ENCODE measurements around the gene EGLN1. TPM values are rescaled to one million over a fixed set of nuclear protein-coding genes. Genes with fewer than 3 reads are reported as not detected.

The EGLN1 gene
- total and polyA plus RNA-seq, 2 experiments from 2014 or later, result 1.9 to 6.0 TPM

DNA sequence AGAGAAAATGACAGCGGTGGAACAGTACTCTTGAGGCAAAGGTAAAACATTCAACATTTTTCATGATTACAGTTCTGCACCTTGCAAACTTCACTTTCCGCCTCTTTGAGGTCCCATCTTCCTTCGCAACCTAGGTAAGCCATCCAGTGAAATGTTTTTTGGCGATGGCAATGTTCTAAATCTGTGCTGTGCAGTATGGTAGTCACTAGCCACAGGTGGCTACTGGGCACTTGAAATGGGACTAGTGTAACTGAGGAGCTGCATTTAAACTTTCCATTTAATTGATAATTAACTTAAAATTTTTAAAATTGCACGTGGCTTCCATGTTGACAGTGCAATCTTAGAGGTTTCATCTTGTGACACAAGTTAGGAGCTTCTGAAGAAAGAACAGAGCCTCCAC lies 97.4 kb downstream of the EGLN1 start:
- Mint-ChIP-seq H3K27ac (no peak overlapping the region), H3K4me1 (peaks cover 4% of the 10 kb centered on the region; the same call in 2 of the 3 replicates), H3K36me3 (ENCODE audit: low read depth) (no peaks in the 10 kb centered on the region), H3K27me3 (ENCODE audit: insufficient read depth, low read depth, poor library complexity) (peaks cover 3% of the 10 kb centered on the region), H3K9me3 (no peaks in the 10 kb centered on the region), H3K4me3 (no peak overlapping the region)
- Histone ChIP-seq H3K27ac (ENCODE audit: low read depth) (no peak overlapping the region), H3K4me1 (ENCODE audit: insufficient read depth) (peaks cover 5% of the 10 kb centered on the region; the same call in 1 of the 2 replicates), H4K20me1 (replicated peaks; ENCODE audit: insufficient read depth) (no peaks in the 10 kb centered on the region), H3F3A (replicated peaks; ENCODE audit: low read depth) (no peaks in the 10 kb centered on the region), H3K27me3 (ENCODE audit: insufficient read depth) (no peaks in the 10 kb centered on the region), H3K79me2 (replicated peaks; ENCODE audit: insufficient read depth) (no peaks in the 10 kb centered on the region), H3K36me3 (ENCODE audit: insufficient read depth) (no peaks in the 10 kb centered on the region), H3K4me2 (no peak overlapping the region), H3K9me2 (ENCODE audit: insufficient read depth) (no peaks in the 10 kb centered on the region), H2AFZ (no peak overlapping the region), H3K4me3 (no peak overlapping the region)
- ATAC-seq, result no peak
- no peak for DNase-seq (ENCODE audit: low spot score)
- TF ChIP-seq EZH2 (IDR thresholded peaks at IDR 0.05; ENCODE audit: low read depth, unreplicated experiment), result no peak
- TF ChIP-seq, protein P1, sequence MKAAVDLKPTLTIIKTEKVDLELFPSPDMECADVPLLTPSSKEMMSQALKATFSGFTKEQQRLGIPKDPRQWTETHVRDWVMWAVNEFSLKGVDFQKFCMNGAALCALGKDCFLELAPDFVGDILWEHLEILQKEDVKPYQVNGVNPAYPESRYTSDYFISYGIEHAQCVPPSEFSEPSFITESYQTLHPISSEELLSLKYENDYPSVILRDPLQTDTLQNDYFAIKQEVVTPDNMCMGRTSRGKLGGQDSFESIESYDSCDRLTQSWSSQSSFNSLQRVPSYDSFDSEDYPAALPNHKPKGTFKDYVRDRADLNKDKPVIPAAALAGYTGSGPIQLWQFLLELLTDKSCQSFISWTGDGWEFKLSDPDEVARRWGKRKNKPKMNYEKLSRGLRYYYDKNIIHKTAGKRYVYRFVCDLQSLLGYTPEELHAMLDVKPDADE (IDR thresholded peaks at IDR 0.05), result no peak
- TF ChIP-seq, protein P2, sequence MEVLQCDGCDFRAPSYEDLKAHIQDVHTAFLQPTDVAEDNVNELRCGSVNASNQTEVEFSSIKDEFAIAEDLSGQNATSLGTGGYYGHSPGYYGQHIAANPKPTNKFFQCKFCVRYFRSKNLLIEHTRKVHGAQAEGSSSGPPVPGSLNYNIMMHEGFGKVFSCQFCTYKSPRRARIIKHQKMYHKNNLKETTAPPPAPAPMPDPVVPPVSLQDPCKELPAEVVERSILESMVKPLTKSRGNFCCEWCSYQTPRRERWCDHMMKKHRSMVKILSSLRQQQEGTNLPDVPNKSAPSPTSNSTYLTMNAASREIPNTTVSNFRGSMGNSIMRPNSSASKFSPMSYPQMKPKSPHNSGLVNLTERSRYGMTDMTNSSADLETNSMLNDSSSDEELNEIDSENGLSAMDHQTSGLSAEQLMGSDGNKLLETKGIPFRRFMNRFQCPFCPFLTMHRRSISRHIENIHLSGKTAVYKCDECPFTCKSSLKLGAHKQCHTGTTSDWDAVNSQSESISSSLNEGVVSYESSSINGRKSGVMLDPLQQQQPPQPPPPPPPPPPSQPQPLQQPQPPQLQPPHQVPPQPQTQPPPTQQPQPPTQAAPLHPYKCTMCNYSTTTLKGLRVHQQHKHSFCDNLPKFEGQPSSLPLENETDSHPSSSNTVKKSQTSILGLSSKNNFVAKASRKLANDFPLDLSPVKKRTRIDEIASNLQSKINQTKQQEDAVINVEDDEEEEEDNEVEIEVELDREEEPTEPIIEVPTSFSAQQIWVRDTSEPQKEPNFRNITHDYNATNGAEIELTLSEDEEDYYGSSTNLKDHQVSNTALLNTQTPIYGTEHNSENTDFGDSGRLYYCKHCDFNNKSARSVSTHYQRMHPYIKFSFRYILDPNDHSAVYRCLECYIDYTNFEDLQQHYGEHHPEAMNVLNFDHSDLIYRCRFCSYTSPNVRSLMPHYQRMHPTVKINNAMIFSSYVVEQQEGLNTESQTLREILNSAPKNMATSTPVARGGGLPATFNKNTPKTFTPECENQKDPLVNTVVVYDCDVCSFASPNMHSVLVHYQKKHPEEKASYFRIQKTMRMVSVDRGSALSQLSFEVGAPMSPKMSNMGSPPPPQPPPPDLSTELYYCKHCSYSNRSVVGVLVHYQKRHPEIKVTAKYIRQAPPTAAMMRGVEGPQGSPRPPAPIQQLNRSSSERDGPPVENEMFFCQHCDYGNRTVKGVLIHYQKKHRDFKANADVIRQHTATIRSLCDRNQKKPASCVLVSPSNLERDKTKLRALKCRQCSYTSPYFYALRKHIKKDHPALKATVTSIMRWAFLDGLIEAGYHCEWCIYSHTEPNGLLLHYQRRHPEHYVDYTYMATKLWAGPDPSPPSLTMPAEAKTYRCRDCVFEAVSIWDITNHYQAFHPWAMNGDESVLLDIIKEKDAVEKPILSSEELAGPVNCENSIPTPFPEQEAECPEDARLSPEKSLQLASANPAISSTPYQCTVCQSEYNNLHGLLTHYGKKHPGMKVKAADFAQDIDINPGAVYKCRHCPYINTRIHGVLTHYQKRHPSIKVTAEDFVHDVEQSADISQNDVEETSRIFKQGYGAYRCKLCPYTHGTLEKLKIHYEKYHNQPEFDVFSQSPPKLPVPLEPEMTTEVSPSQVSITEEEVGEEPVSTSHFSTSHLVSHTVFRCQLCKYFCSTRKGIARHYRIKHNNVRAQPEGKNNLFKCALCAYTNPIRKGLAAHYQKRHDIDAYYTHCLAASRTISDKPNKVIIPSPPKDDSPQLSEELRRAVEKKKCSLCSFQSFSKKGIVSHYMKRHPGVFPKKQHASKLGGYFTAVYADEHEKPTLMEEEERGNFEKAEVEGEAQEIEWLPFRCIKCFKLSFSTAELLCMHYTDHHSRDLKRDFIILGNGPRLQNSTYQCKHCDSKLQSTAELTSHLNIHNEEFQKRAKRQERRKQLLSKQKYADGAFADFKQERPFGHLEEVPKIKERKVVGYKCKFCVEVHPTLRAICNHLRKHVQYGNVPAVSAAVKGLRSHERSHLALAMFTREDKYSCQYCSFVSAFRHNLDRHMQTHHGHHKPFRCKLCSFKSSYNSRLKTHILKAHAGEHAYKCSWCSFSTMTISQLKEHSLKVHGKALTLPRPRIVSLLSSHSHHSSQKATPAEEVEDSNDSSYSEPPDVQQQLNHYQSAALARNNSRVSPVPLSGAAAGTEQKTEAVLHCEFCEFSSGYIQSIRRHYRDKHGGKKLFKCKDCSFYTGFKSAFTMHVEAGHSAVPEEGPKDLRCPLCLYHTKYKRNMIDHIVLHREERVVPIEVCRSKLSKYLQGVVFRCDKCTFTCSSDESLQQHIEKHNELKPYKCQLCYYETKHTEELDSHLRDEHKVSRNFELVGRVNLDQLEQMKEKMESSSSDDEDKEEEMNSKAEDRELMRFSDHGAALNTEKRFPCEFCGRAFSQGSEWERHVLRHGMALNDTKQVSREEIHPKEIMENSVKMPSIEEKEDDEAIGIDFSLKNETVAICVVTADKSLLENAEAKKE (CRISPR knock-in tag; IDR thresholded peaks at IDR 0.05), result no peak
- TF ChIP-seq CREB1 (CRISPR knock-in tag; IDR thresholded peaks at IDR 0.05; ENCODE audit: low read depth), result no peak
- TF ChIP-seq EZH2phosphoT487 (IDR thresholded peaks at IDR 0.05; ENCODE audit: unreplicated experiment), result no peak
- TF ChIP-seq NANOG (IDR thresholded peaks at IDR 0.05; ENCODE audit: borderline replicate concordance), result no peak
- TF ChIP-seq JUNB (IDR thresholded peaks at IDR 0.05; ENCODE audit: unreplicated experiment), result no peak
- no peak for TF ChIP-seq STAT1 (IDR thresholded peaks at IDR 0.05; ENCODE audit: unreplicated experiment)
- no peak for TF ChIP-seq ZNF331 (CRISPR knock-in tag; IDR thresholded peaks at IDR 0.05; ENCODE audit: low read depth)
- TF ChIP-seq POLR2AphosphoS5 (IDR thresholded peaks at IDR 0.05; ENCODE audit: low read depth), result no peak
- TF ChIP-seq, protein P3, sequence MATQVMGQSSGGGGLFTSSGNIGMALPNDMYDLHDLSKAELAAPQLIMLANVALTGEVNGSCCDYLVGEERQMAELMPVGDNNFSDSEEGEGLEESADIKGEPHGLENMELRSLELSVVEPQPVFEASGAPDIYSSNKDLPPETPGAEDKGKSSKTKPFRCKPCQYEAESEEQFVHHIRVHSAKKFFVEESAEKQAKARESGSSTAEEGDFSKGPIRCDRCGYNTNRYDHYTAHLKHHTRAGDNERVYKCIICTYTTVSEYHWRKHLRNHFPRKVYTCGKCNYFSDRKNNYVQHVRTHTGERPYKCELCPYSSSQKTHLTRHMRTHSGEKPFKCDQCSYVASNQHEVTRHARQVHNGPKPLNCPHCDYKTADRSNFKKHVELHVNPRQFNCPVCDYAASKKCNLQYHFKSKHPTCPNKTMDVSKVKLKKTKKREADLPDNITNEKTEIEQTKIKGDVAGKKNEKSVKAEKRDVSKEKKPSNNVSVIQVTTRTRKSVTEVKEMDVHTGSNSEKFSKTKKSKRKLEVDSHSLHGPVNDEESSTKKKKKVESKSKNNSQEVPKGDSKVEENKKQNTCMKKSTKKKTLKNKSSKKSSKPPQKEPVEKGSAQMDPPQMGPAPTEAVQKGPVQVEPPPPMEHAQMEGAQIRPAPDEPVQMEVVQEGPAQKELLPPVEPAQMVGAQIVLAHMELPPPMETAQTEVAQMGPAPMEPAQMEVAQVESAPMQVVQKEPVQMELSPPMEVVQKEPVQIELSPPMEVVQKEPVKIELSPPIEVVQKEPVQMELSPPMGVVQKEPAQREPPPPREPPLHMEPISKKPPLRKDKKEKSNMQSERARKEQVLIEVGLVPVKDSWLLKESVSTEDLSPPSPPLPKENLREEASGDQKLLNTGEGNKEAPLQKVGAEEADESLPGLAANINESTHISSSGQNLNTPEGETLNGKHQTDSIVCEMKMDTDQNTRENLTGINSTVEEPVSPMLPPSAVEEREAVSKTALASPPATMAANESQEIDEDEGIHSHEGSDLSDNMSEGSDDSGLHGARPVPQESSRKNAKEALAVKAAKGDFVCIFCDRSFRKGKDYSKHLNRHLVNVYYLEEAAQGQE (IDR thresholded peaks at IDR 0.05; ENCODE audit: unreplicated experiment), result no peak
- TF ChIP-seq, protein P4, sequence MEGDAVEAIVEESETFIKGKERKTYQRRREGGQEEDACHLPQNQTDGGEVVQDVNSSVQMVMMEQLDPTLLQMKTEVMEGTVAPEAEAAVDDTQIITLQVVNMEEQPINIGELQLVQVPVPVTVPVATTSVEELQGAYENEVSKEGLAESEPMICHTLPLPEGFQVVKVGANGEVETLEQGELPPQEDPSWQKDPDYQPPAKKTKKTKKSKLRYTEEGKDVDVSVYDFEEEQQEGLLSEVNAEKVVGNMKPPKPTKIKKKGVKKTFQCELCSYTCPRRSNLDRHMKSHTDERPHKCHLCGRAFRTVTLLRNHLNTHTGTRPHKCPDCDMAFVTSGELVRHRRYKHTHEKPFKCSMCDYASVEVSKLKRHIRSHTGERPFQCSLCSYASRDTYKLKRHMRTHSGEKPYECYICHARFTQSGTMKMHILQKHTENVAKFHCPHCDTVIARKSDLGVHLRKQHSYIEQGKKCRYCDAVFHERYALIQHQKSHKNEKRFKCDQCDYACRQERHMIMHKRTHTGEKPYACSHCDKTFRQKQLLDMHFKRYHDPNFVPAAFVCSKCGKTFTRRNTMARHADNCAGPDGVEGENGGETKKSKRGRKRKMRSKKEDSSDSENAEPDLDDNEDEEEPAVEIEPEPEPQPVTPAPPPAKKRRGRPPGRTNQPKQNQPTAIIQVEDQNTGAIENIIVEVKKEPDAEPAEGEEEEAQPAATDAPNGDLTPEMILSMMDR (conservative IDR thresholded peaks at IDR 0.05; ENCODE audit: low read depth in 2 of 2), result no peak
